NCI-H460 (cell line): ENCODE results near the gene MEAF6. TPM values are rescaled to one million over a fixed set of nuclear protein-coding genes. Genes with fewer than 3 reads are reported as not detected.
A peak's percentile ranks its signal among the peaks of the same experiment; 100 is the strongest.
"Not testable (repeated sequence)": the region's sequence is repeated elsewhere in the genome, so short reads cannot be mapped to it uniquely, and the experiment has no call there.

Experiments used
- DNase-seq: peaks from one replicate; pipeline ENCODE4 v3.0.0-alpha.2; 2016; ENCODE audit warnings: low read depth; ENCODE audit errors: extremely low read depth
- total RNA-seq: library from RNA; depleted of rRNA; stranded (reverse); fragments of >200 nt; shearing (Covaris generic); gene quantifications from 2 replicates; pipeline ENCODE4 v1.2.3, GENCODE V29; 2014

Gene MEAF6
- total RNA-seq, 1 experiment from 2014 or later: 95.0 TPM

- DNase-seq: not testable (repeated sequence)
These were observed 18.0 kb upstream of the MEAF6 start for GRCh38 chr1:37532418-37533156.

- not testable (repeated sequence) for DNase-seq
These were observed 15.3 kb upstream of the MEAF6 start for GRCh38 chr1:37529888-37530287.

- DNase-seq: no peak
These were observed 5.0 kb upstream of the MEAF6 start for GRCh38 chr1:37519613-37520012.

DNA sequence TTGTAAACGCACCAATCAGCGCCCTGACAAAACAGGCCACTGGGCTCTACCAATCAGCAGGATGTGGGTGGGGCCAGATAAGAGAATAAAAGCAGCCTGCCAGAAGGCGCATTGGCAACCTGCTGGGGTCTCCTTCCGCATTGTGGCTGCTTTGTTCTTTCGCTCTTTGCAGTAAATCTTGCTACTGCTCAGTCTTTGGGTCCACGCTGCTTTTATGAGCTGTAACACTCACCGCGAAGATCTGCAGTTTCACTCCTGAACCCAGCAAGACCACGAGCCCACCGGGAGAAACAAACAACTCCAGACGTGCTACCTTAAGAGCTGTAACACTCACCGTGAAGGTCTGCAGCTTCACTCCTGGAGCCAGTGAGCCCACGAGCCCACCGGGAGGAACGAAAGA is 4.4 kb upstream of the MEAF6 start:
- DNase-seq: not testable (repeated sequence)

- not testable (repeated sequence) for DNase-seq
These were observed 3.7 kb upstream of the MEAF6 start for GRCh38 chr1:37518241-37518640.

GRCh38 chr1:37517569-37517968 is 3.0 kb upstream of the MEAF6 start:
- DNase-seq: no peak

- DNase-seq: no peak
These were observed 844 bp upstream of the MEAF6 start for GRCh38 chr1:37515185-37516034.

- DNase-seq: no peak
These were observed 694 bp downstream of the MEAF6 start for GRCh38 chr1:37513795-37514349.

- DNase-seq: no peak
These were observed 5.4 kb downstream of the MEAF6 start for GRCh38 chr1:37509181-37509580.

GRCh38 chr1:37506740-37507139 is 7.8 kb downstream of the MEAF6 start:
- DNase-seq: no peak

DNA sequence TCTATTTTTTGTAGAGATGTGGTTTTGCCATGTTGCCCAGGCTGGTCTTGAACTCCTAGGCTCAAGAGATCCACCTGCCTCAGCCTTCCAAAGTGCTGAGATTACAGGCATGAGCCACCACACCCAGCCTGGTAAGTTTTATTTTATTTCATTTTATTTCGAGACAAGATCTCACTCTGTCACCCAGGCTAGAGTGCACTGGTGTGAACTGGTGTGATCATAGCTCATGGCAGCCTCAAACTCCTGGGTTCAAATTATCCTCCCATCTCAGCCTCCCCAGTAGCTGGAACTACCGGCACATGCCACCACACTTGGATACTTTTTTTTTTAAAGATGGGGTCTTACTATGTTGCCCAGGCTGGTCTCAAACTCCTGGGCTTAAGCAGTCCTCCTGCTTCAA is 11.8 kb downstream of the MEAF6 start:
- DNase-seq: not testable (repeated sequence)

DNA sequence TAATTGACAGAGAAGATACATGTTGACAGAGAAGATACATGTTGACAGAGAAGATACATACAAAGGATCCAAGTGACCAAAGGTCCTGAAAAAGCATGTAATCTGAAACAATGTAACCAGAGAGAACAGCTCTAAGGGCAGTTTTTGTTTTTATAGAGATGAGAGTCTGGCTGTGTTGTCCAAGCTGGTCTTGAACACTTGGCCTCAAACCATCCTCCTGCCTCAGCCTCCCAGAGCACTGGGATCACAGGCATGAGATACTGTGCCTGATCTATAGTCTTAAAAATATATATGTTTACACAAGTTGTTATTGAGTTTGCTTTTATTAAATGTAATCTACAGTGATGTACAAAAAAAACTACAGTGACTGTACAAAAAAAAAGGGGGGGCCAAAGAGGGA is 12.5 kb downstream of the MEAF6 start:
- no peak for DNase-seq

- DNase-seq: no peak
These were observed 12.9 kb downstream of the MEAF6 start for GRCh38 chr1:37501661-37502060.

GRCh38 chr1:37498872-37499617 is 15.5 kb downstream of the MEAF6 start:
- no peak for DNase-seq

DNA sequence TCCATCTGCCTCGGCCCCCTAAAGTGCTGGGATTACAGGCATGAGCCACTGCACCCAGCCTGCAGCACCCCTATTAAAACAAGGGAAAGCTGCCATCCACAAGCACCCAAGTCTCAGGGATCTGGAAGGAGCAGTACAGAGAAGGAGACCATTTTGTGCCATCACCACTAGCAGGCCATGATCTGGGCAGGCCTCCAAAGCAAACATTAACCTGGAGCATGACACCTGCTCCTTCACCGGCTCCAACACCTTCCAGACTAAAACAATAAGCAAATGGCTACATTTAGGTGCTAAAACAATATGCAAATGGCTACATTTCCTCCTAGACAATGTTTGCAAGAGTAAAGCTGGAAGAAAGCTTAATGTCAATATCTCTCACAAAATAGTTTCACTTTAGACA is 16.7 kb downstream of the MEAF6 start:
- no peak for DNase-seq

- no peak for DNase-seq
These were observed 18.7 kb downstream of the MEAF6 start for GRCh38 chr1:37495875-37496274.

DNA sequence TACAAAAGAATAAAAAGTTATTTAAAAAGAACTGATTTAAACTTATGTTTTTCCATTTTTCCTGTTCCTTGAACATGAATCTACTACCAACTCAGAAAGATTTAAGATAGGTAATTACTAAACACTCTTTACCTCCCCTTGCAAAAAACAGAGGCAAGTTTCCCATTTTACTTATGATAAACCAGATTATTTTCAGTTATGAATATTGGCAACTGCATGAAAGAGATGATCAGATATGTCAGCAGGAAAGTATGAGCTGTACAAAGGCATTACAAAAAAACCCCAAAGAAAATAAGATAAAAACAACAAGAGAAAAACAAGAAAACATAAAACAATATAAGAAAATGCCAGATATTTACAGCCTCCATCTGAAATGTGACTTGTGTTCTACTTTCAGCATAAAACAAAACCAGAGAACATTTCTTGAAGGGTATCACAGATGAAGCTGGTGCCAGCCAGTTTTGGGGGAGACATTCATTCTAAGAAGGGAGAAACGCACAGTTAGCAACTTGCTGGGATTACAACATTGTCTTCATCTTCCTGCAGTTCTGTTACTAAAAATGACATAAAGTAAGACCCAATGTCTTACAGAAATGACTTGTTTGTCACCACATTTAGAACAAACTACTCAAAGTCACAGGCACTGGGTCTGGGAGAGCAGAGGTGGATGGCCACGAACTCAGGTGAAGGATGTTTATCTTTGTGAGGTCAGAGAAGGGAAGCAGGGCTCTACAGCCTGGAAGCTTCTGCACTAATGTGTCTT is 21.0 kb downstream of the MEAF6 start:
- no peak for DNase-seq

DNA sequence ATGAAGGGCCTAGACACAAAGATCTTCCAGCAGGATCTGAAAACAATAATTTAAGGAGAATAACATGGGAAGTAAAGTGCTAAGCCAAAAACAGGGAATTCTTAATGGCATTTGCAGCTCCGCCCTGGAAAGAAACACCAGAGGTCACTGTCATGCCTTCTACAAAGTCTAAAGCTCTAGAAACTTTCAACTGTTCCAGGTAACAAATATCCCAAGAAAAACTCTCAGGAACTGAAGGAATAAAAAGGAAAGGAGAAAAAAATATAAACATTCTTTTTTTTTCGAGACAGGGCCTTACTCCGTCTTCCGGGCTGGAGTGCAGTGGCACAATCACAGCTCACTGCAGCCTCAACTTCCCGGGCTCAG is 27.0 kb downstream of the MEAF6 start:
- no peak for DNase-seq

GRCh38 chr1:37486680-37487618 is 27.6 kb downstream of the MEAF6 start:
- peak; percentile 76 for DNase-seq
